GM12878 (cell line): Measurements from ENCODE around the gene ZBTB18.

Experiments
- BCL11A ChIP-seq: IDR thresholded peaks from 2 replicates; pipeline ENCODE4 v1.6.1; 2011; ENCODE audit warnings: low read depth, low read length
- BHLHE40 ChIP-seq, 2 experiments: fragments of 450-650 bp in 1 of 2; IDR thresholded peaks; 2 replicates each; pipeline ENCODE4 v1.6.1; 2011 to 2017; ENCODE audit warnings: low read depth in 2 of 2, borderline replicate concordance in 1 of 2, improper control_type of control experiment in 1 of 2, low read length in 1 of 2, mild to moderate bottlenecking in 1 of 2
- BRCA1 ChIP-seq: IDR thresholded peaks from 2 replicates; pipeline ENCODE4 v1.6.1; 2011; ENCODE audit warnings: low read depth, low read length, improper control_type of control experiment
- CTCF ChIP-seq, 3 experiments: IDR thresholded peaks in 2 of 3; conservative IDR thresholded peaks in 1 of 3; 2 replicates each; pipeline ENCODE4 v1.5.1; 2011; ENCODE audit warnings: low read depth in 3 of 3, low read length in 3 of 3, mild to moderate bottlenecking in 3 of 3, control low read depth in 2 of 3, moderate library complexity in 2 of 3, inconsistent platforms in 1 of 3, mixed read lengths in 1 of 3; ENCODE audit not compliant: control insufficient read depth in 2 of 3, insufficient read depth in 1 of 3; ENCODE audit errors: extremely low read depth in 1 of 3
- EP300 ChIP-seq, 2 experiments: fragments of 150-350 bp in 1 of 2; IDR thresholded peaks; 2 replicates each; pipeline ENCODE4 v1.6.1; 2011 to 2012; ENCODE audit warnings: low read depth in 2 of 2, low read length in 2 of 2, borderline replicate concordance in 1 of 2, improper control_type of control experiment in 1 of 2, inconsistent platforms in 1 of 2; ENCODE audit not compliant: control insufficient read depth in 1 of 2
- EZH2 ChIP-seq: IDR thresholded peaks from 2 replicates; pipeline ENCODE4 v1.6.1; 2012; ENCODE audit warnings: low read depth, mild to moderate bottlenecking, control low read depth, inconsistent platforms, low read length, borderline replicate concordance; ENCODE audit not compliant: control insufficient read depth
- GABPA ChIP-seq: IDR thresholded peaks from 2 replicates; pipeline ENCODE4 v1.6.1; 2014; ENCODE audit warnings: antibody characterized with exemption, low read depth, mild to moderate bottlenecking, inconsistent platforms
- NFXL1 ChIP-seq: fragments of 450-650 bp; IDR thresholded peaks from 2 replicates; pipeline ENCODE4 v1.6.1; 2017; ENCODE audit warnings: antibody characterized with exemption, mild to moderate bottlenecking, borderline replicate concordance
- POLR2A ChIP-seq: IDR thresholded peaks from 2 replicates; pipeline ENCODE4 v1.6.1; 2011; ENCODE audit warnings: low read depth, mild to moderate bottlenecking, low read length
- POLR2AphosphoS5 ChIP-seq: IDR thresholded peaks from 2 replicates; pipeline ENCODE4 v1.6.1; 2011; ENCODE audit warnings: mild to moderate bottlenecking, low read length, inconsistent platforms
- REST ChIP-seq: IDR thresholded peaks from 2 replicates; pipeline ENCODE4 v1.6.1; 2012; ENCODE audit warnings: mild to moderate bottlenecking, low read depth, low read length
- SRF ChIP-seq, 2 experiments: IDR thresholded peaks; 2 replicates each; pipeline ENCODE4 v1.6.1; 2011; ENCODE audit warnings: low read depth in 2 of 2, low read length in 2 of 2, mild to moderate bottlenecking in 1 of 2, moderate library complexity in 1 of 2
- TCF7 ChIP-seq: IDR thresholded peaks from 2 replicates; pipeline ENCODE4 v1.6.1; 2014; ENCODE audit warnings: antibody characterized with exemption, borderline replicate concordance

- TF ChIP-seq POLR2A (no peak), TCF7 (no peak), POLR2AphosphoS5 (no peak), BHLHE40 (IDR thresholded peaks at IDR 0.05; ENCODE audit: borderline replicate concordance in 1 of 2, low read depth in 2 of 2, low read length in 1 of 2) (no peak), EP300 (IDR thresholded peaks at IDR 0.05; ENCODE audit: borderline replicate concordance in 1 of 2, control insufficient read depth in 1 of 2, low read depth in 2 of 2, low read length in 2 of 2) (no peak), NFXL1 (no peak), SRF (IDR thresholded peaks at IDR 0.05; ENCODE audit: low read depth in 2 of 2, low read length in 2 of 2) (no peak), BCL11A (no peak), EZH2 (no peak), CTCF (IDR thresholded peaks at IDR 0.05 in 2 of 3, conservative IDR thresholded peaks at IDR 0.05 in 1 of 3; ENCODE audit: control insufficient read depth in 2 of 3, extremely low read depth in 1 of 3, insufficient read depth in 1 of 3, low read depth in 3 of 3, low read length in 3 of 3) (no peak), REST (no peak), BRCA1 (no peak), GABPA (no peak)
These were observed 51.0 kb downstream of the ZBTB18 start for GRCh38 chr1:244102046-244102445.
